ENCODE data around the gene CCDC51. TPM values are rescaled to one million over a fixed set of nuclear protein-coding genes. Genes with fewer than 3 reads are reported as not detected.

CCDC51 gene
- total and polyA plus RNA-seq, 2 of the 13 experiments (the other 11 are each of a cell fraction or from before 2014, with no cell fraction given) = 18.1 to 29.4 TPM

DNA sequence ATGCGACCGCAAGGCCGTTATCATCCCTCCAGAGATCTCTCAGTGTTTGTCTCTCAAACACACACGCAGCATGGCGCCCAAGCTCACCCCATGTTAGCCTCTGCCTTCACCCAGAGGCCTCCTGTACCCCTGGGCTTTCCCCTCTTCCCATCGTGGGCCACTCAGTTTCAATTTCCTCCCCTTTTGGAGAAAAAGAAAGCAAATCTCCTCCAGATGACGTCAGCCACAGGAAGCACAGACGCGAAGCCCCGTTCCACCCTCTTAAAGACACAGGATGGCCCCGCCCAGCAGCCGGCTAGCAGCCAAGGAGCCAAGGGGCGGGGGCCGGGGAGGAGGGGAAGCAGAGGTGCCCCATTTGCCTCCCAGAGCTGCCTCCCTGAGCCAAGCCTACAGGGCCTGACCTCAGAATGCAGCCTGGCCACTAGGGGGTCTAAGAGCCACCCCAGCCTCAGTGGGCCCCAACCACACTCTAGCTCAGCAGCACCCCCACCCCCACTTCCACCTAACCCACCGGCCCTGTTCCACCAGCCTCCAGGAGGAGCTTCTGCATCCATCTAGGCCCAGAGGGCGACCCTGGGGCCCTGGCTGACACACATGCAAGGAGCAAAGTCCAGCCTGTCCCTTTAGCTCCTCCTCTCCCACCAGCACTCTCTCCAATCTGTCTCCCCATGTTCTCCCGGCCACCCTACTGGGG lies 33.2 kb upstream of the CCDC51 start (continued):
- TF ChIP-seq, protein P1, sequence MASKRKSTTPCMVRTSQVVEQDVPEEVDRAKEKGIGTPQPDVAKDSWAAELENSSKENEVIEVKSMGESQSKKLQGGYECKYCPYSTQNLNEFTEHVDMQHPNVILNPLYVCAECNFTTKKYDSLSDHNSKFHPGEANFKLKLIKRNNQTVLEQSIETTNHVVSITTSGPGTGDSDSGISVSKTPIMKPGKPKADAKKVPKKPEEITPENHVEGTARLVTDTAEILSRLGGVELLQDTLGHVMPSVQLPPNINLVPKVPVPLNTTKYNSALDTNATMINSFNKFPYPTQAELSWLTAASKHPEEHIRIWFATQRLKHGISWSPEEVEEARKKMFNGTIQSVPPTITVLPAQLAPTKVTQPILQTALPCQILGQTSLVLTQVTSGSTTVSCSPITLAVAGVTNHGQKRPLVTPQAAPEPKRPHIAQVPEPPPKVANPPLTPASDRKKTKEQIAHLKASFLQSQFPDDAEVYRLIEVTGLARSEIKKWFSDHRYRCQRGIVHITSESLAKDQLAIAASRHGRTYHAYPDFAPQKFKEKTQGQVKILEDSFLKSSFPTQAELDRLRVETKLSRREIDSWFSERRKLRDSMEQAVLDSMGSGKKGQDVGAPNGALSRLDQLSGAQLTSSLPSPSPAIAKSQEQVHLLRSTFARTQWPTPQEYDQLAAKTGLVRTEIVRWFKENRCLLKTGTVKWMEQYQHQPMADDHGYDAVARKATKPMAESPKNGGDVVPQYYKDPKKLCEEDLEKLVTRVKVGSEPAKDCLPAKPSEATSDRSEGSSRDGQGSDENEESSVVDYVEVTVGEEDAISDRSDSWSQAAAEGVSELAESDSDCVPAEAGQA (IDR thresholded peaks at IDR 0.05; ENCODE audit: low read depth) = peak; percentile 56; the same call in 1 of the 2 replicates
- TF ChIP-seq, protein P1 (CRISPR knock-in tag; IDR thresholded peaks at IDR 0.05; ENCODE audit: borderline replicate concordance) = no peak
- no peak for TF ChIP-seq IKZF4 (CRISPR knock-in tag; IDR thresholded peaks at IDR 0.05; ENCODE audit: borderline replicate concordance, low read depth, not compliant biosample characterization)
- no peak for TF ChIP-seq ZBTB3 (CRISPR knock-in tag; IDR thresholded peaks at IDR 0.05; ENCODE audit: borderline replicate concordance, low read depth)
- TF ChIP-seq, protein P2, sequence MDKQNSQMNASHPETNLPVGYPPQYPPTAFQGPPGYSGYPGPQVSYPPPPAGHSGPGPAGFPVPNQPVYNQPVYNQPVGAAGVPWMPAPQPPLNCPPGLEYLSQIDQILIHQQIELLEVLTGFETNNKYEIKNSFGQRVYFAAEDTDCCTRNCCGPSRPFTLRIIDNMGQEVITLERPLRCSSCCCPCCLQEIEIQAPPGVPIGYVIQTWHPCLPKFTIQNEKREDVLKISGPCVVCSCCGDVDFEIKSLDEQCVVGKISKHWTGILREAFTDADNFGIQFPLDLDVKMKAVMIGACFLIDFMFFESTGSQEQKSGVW (CRISPR knock-in tag; IDR thresholded peaks at IDR 0.05; ENCODE audit: borderline replicate concordance) = no peak
- no peak for TF ChIP-seq NFATC3 (CRISPR knock-in tag; IDR thresholded peaks at IDR 0.05)
- TF ChIP-seq AHR (CRISPR knock-in tag; IDR thresholded peaks at IDR 0.05) = no peak
- no peak for TF ChIP-seq FOXK2 (IDR thresholded peaks at IDR 0.05)
- peak; percentile 91 for TF ChIP-seq ATF7 (IDR thresholded peaks at IDR 0.05)
- peak; percentile 87 for TF ChIP-seq ATF7 (CRISPR knock-in tag; IDR thresholded peaks at IDR 0.05)
- TF ChIP-seq YEATS2 (CRISPR knock-in tag; IDR thresholded peaks at IDR 0.05; ENCODE audit: borderline replicate concordance) = peak; percentile 61; the same call in 1 of the 2 replicates
- TF ChIP-seq ZNF672 (CRISPR knock-in tag; IDR thresholded peaks at IDR 0.05) = no peak
- TF ChIP-seq, protein P3, sequence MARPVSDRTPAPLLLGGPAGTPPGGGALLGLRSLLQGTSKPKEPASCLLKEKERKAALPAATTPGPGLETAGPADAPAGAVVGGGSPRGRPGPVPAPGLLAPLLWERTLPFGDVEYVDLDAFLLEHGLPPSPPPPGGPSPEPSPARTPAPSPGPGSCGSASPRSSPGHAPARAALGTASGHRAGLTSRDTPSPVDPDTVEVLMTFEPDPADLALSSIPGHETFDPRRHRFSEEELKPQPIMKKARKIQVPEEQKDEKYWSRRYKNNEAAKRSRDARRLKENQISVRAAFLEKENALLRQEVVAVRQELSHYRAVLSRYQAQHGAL (CRISPR knock-in tag; IDR thresholded peaks at IDR 0.05; ENCODE audit: not compliant biosample characterization) = no peak
- TF ChIP-seq TCF7 (IDR thresholded peaks at IDR 0.05; ENCODE audit: low read depth) = no peak
- TF ChIP-seq IRX3 (CRISPR knock-in tag; IDR thresholded peaks at IDR 0.05; ENCODE audit: borderline replicate concordance, low read depth) = no peak
- no peak for TF ChIP-seq ZNF589 (CRISPR knock-in tag; conservative IDR thresholded peaks at IDR 0.05)
- TF ChIP-seq MYC (CRISPR knock-in tag; IDR thresholded peaks at IDR 0.05; ENCODE audit: borderline replicate concordance) = peak; percentile 76
- no peak for TF ChIP-seq PHF5A (CRISPR knock-in tag; IDR thresholded peaks at IDR 0.05; ENCODE audit: low read depth, unreplicated experiment)
- TF ChIP-seq MTA1 (CRISPR knock-in tag; IDR thresholded peaks at IDR 0.05; ENCODE audit: borderline replicate concordance) = peak; percentile 82; the same call in 1 of the 2 replicates
- TF ChIP-seq, protein P4, sequence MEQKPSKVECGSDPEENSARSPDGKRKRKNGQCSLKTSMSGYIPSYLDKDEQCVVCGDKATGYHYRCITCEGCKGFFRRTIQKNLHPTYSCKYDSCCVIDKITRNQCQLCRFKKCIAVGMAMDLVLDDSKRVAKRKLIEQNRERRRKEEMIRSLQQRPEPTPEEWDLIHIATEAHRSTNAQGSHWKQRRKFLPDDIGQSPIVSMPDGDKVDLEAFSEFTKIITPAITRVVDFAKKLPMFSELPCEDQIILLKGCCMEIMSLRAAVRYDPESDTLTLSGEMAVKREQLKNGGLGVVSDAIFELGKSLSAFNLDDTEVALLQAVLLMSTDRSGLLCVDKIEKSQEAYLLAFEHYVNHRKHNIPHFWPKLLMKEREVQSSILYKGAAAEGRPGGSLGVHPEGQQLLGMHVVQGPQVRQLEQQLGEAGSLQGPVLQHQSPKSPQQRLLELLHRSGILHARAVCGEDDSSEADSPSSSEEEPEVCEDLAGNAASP (CRISPR knock-in tag; IDR thresholded peaks at IDR 0.05; ENCODE audit: borderline replicate concordance) = no peak; the same call in none of the 2 replicates

All from HepG2 (cell line).